T47D (cell line): ENCODE measurements around the gene KDM7A.
"Not testable (repeated sequence)": the region's sequence is repeated elsewhere in the genome, so short reads cannot be mapped to it uniquely, and the experiment has no call there.

Source experiments
- DNase-seq, 2 experiments: peaks; one replicate each; pipeline versions ENCODE4 v3.0.0 to v3.0.0-alpha.2; 2011 to 2012; ENCODE audit warnings: low read depth in 1 of 2, low spot score in 1 of 2
- JUND ChIP-seq: IDR thresholded peaks from 2 replicates; pipeline ENCODE4 v1.6.1; 2012; ENCODE audit warnings: low read depth
- in situ Hi-C: cut with HindIII; loops from 2 replicates; pipeline ENCODE4 v1.10.0; 2016; ENCODE audit warnings: low sequenced_read_pairs, low pct_unique_long_range_greater_than_20kb

KDM7A gene

DNA sequence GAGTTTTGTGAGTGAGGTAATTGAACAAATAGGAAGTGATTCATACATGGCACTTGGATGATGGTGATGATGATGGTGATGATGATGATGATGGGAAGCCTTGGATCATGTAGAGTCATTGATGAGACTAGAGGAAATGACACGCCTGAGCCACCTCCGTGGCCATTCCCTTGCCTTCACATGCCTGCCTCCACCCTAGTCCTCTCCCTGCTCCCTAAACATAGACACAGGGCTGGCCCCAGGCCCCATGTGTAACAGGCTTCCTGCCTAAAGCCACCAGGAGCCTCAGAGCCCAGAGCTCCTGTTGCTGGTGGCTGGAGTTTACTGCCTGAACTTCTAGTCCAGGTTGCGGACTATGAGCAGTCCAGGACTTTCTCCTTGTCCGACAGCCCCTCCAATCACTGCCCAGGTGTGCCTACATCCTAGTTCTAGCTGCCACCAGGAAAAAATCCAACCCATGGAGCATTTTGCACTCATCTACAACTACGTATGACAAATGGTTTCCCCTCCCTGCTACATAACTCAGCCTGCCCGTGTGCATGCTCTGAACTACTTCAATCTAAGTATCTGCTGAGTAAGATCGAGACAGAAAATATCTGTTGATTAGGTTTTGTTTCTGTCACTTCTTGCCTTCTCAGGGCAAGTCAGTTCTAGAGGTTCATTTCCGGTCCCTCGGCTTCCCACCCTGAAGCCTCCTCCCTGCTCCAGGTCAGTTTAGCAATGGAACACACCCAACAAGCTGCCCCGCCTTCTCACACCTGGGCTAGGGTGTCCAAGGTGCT lies 35.5 kb upstream of the KDM7A start:
- in situ Hi-C loops: no loop called here
- DNase-seq: no peak
- no peak for TF ChIP-seq JUND

DNA sequence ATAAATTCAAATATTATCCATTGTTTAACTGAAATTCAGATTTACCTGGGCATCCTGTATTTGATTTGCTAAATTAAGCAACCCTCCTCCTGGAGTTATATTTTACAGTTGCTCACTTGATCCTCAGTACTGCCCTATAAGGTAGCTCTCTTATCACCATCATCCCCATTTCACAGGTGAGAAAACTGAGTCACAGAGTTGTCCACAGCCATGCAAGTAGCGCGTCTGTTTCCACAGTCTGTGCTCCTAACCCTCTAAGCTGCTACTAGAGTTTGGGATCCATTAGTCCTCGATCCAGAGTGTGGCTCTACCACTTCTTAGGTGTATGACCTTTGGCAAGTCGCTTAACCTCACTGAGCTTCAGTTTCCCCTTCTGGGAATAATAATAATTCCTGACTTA lies 34.9 kb upstream of the KDM7A start:
- no peak for DNase-seq
- no peak for TF ChIP-seq JUND
- in situ Hi-C loops: no loop called here

DNA sequence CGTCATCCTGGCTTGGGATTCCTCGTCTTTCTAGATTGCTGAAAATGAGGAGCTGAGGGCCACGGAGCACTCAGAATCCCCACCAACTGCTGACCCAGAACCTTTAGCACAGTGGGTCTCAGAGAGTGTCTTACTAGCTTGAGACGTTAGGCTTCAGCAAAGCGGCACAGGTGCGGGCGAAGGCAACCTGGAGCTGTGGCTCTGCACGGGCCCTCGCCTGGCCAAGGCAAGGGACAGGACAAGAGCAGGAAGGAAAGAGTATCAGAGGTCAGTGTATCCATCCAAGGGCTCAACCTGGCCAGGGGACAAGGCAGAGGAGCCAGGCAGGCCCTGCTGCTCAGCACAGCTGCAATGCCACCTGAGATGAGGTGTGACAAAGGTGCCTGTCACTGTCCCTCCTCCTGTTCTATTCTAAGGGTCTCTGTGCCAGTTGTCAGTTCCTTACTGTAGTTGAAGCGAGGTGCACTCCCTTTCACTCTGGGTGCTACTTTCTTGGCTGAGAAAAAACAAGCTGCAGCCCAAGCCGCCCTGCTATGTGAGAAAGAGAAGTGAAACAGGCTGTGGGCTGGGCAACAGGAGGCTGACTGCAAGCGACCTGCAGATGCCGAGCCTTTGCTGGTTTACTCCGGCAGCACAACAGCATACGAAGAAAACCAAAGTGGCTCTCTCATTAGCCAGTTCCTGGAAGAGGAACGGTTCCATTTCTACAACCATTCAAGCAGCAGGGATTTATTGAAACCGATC lies 33.3 kb upstream of the KDM7A start:
- in situ Hi-C loops: no loop called here
- DNase-seq: no peak
- no peak for TF ChIP-seq JUND

DNA sequence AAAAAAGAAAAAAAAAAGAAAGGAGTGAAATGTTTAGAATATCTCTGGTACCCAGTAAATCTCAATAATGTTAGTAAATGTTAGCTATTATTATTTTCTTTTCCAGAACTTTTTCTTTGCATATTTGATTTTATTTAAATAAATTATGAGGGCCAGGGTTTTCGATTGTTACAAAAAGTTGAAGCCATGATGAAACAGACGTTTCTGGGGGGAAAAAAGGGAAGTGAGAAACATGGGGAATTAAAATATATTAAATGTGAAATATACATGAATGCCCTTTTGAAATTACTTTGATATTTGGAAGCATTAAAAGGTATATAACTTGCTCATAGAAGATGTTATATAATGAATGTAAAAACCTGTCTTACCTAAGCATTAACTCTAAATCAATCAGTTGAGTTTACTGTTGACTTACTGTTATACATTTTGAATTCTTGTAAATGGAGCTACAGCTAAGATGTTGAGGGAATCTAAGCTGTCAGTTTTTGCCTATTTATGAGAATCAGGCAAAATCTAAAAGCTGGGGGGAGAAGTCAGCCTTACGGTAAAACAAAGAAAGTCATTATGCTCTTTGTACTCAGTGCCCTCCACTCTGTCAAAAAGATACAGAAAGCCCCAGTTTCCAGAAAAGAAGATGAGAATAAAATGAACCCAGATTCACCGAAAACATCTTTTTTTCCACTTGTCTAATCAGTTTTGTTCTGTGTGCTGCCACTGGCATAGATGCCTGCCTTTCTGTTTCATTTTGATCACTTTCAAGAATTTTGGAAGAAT lies 30.0 kb upstream of the KDM7A start:
- in situ Hi-C loops: no loop called here
- no peak for DNase-seq
- no peak for TF ChIP-seq JUND

DNA sequence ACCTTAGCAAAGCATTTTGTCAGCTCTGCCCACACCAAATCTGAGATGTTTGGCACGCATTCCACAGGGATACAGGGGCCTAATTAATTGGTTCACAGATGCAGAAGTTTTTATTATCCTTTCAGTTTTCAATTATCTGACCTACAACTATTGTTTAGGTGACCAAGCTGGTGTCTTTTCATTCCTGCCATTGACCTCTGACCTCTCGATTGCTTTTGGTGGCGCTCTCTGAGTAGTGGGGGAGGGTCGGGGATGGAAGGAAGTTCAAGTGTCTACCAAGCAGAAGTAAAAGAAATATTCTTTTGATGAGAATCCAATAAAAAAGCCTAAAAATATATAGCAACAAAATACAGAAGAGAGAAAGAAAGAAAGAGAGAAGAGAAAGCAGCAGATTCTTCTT lies 28.8 kb upstream of the KDM7A start:
- no peak for TF ChIP-seq JUND
- in situ Hi-C loops: no loop called here
- DNase-seq: no peak

DNA sequence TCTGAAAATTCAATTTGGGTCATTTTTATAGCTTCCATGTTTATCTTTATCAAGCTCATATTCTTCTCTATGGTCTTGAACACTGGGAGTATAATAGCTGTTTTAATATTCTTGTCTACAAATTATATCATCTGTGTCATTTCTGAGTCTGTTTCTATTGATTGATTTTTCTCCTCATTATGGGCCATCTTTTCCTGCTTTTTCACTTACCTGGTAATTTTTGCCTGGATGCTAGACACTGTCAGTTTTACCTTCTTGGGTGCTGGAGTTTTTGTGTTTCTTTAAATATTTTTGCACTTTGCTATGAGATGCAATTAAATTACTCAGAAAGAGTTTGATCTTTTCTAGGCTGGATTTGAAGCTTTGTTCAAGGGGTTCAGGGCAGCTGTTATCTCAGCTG lies 26.8 kb upstream of the KDM7A start:
- no peak for TF ChIP-seq JUND
- no peak for DNase-seq
- in situ Hi-C loops: no loop called here

DNA sequence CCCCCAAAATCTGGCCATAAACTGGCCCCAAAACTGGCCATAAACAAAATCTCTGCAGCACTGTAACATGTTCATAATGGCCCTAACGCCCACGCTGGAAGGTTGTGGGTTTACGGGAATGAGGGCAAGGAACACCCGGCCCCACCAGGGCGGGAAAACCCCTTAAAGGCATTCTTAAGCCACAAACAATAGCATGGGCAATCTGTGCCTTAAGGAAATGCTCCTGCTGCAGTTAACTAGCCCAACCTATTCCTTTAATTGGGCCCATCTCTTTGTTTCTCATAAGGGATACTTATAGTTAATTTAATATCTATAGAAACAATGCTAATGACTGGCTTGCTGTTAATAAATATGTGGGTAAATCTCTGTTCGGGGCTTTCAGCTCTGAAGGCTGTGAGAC lies 26.2 kb upstream of the KDM7A start:
- DNase-seq, in situ Hi-C loops: not testable (repeated sequence)

DNA sequence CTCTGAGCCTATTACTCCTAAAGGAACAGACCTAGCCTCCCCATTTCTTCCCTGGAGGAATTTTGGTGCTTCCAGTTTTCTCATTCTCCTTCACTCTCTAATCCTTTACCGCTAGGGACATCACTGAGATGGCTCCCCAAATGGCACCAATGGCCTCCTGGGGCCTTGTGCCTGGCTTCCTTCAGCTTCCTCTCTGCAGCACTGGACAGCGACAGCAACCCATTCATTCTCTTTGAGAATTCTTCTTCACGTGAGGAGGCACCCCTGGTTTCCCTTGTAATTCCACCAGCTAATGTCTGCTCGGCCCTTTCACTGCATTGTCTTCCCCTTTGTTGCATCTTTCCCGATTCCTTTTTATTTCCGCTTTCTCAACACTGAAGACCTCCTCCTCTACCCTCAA lies 24.6 kb upstream of the KDM7A start:
- in situ Hi-C loops: no loop called here
- no peak for TF ChIP-seq JUND
- no peak for DNase-seq

DNA sequence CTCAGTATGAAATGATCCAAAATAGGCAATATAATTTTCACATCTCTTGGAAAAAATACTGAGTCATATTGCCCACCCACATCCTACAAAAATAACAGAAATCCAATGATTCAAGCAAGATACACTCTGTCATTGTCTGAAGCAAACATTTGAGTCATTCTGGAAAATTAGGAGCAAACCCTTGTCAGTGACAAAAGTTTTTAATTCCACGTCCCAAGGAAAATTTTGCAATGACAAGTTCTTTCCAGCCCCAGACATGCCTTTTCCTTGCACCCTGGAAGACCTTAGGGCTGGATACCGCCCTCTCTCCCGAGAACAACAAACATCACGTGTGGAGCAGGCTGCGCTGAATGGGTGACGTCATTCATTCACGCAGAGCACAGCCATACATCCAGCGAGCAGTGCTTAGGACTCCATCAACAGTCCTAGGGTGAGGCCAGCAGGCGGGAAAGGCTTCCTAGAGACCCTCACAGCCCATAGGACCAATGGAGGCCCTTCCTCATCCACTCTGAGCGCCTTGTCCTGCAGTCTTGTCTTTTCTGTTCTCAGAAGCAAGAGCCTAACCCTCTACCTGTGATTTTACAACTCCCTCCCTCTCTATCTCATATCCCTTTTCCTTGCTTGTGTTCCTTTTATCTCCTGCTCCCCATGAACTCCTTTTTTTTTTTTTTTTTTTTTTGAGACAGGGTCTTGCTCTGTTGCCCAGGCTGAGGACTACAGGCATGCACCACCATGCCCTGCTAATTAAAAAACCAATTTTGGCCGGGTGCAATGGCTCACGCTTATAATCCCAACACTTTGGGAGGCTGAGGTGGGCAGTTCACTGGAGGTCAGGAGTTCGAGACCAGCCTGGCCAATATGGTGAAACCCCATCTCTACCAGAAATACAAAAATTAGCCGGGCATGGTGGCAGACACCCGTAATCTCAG lies 23.5 kb upstream of the KDM7A start:
- TF ChIP-seq JUND: no peak
- peak; percentile 30 to 73 for DNase-seq

DNA sequence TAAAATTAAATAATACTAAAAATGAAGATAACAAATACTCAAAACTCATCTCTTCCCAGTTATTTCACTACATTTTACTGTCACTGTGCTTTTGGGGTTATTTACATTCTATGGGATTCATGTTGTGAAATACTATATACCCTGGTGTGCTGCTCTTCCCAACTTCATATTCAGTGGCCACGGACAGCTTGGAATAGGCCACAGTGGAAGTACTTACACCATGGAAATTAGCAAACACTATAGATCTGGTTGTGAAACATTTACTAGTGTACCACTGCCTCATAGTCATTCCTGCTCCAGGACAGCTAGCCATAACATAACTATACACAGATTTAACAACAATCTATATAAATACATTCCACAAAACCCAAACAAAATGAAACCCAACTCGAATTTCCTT lies 21.2 kb upstream of the KDM7A start:
- in situ Hi-C loops: no loop called here
- no peak for TF ChIP-seq JUND
- DNase-seq: no peak

More for the DNA sequence above, 23.5 kb upstream of the KDM7A start:
- in situ Hi-C loops: no loop called here

DNA sequence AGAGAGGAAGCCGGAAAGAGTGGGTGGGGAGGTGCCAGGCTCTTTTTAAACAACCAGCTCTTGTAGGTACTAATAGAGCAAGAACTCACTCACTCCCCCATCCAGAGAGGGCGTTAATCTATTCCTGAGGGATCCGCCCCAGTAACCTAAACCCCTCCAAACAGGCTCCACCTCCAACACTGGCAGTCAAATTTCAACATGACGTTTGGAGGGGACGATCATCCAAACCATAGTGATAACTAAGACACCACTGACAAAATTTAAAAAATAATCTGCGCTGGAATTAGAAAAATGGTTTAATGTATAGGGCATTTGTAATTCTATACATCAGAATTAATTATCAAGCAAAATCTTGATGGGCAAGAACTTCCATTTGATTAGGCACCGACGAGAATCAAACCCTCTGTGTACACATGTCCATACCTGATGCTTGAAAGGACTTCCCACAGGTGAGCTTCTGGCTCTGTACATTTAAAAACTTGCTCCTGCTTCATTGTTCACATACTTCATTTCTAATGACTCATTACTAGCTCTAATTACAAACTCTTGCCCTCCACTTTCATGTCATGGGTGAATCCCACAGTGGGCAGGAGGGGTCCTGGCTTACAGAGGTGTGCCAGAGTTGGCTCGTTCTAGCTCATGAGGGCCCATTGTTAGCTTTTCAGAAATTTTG lies 20.6 kb upstream of the KDM7A start:
- DNase-seq: no peak
- TF ChIP-seq JUND: no peak
- in situ Hi-C loops: no loop called here
